ENCODE results near the gene GALNT18.

The GALNT18 gene

GRCh38 chr11:11493698-11494097 is 128.1 kb downstream of the GALNT18 start:
- DNase-seq, result no peak

GRCh38 chr11:11491589-11491988 is 130.2 kb downstream of the GALNT18 start:
- DNase-seq, result no peak

- no peak for DNase-seq
Observed at GRCh38 chr11:11491014-11491413, 130.8 kb downstream of the GALNT18 start.

- DNase-seq, result no peak
Observed at GRCh38 chr11:11486423-11486822, 135.4 kb downstream of the GALNT18 start.

GRCh38 chr11:11486002-11486401 is 135.8 kb downstream of the GALNT18 start:
- DNase-seq, result no peak

GRCh38 chr11:11483627-11484026 is 138.2 kb downstream of the GALNT18 start:
- DNase-seq, result no peak

- DNase-seq, result no peak
Observed at GRCh38 chr11:11482730-11483129, 139.1 kb downstream of the GALNT18 start.

GRCh38 chr11:11481371-11481770 is 140.4 kb downstream of the GALNT18 start:
- no peak for DNase-seq

GRCh38 chr11:11480971-11481370 is 140.8 kb downstream of the GALNT18 start:
- no peak for DNase-seq

GRCh38 chr11:11478687-11479086 is 143.1 kb downstream of the GALNT18 start:
- no peak for DNase-seq

GRCh38 chr11:11477695-11478420 is 143.9 kb downstream of the GALNT18 start:
- no peak for DNase-seq

GRCh38 chr11:11476971-11477645 is 144.7 kb downstream of the GALNT18 start:
- no peak for DNase-seq

- no peak for DNase-seq
Observed at GRCh38 chr11:11476499-11476898, 145.3 kb downstream of the GALNT18 start.

- no peak for DNase-seq
Observed at GRCh38 chr11:11472106-11472505, 149.7 kb downstream of the GALNT18 start.

GRCh38 chr11:11471201-11471600 is 150.6 kb downstream of the GALNT18 start:
- no peak for DNase-seq

GRCh38 chr11:11468954-11469353 is 152.9 kb downstream of the GALNT18 start:
- DNase-seq, result no peak

- DNase-seq, result no peak
Observed at GRCh38 chr11:11467312-11467711, 154.5 kb downstream of the GALNT18 start.

GRCh38 chr11:11464555-11464954 is 157.2 kb downstream of the GALNT18 start:
- DNase-seq, result no peak

GRCh38 chr11:11463405-11463804 is 158.4 kb downstream of the GALNT18 start:
- DNase-seq, result no peak

- DNase-seq, result no peak
Observed at GRCh38 chr11:11461473-11461872, 160.3 kb downstream of the GALNT18 start.

- DNase-seq, result no peak
Observed at GRCh38 chr11:11459578-11459977, 162.2 kb downstream of the GALNT18 start.

GRCh38 chr11:11458485-11458884 is 163.3 kb downstream of the GALNT18 start:
- DNase-seq, result no peak

GRCh38 chr11:11458001-11458400 is 163.8 kb downstream of the GALNT18 start:
- DNase-seq, result no peak

GRCh38 chr11:11456866-11457265 is 164.9 kb downstream of the GALNT18 start:
- DNase-seq, result no peak
